Amygdala (tissue), 56 donors: ENCODE data around the gene JADE3.

Source experiments
- DNase-seq, 56 donors: peaks; one replicate each; lab custom pipeline; 2025; lab: John Stamatoyannopoulos, UW

The JADE3 gene

DNA sequence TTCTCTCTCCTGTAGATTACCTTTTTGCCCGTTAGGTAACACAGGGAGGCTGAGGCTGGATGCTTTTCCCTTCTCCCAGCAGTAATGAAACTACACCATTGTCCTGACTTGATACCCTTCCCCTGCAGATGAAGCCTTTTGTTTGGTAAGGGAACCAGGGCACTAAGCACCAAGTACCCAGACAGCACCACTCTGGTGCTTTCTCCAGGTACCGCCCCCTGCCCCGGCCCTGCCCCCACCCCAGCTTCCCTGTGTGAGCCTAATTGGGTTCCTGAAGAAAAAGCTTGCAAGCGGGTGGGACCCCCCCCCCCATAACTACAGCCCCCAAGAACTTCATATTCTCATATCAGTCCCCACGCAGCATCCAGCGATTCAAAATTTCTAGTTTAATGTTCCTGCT is 79.8 kb downstream of the JADE3 start:
- DNase-seq: no peak

DNA sequence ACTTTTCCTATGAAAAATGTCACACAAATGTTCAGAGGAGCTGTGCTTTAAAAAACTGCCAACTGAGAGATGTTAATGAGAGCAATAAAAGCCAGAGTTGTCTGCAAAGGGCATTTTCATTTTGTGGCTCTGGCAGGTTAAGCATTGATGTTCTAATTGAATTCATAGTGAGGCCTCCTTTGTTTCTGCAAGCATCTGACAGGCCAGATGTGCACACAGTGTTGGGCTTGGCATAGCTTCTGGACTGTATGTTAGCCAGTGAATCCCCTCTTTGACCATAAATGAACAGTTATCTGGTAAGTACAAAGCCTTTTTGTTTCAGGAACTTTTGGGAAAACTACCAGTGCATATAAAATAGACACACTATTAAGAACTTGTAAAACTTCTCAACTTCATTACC is 81.9 kb downstream of the JADE3 start:
- peak in 38 of 56 donors; percentile 0 to 75 (median 14) for DNase-seq

DNA sequence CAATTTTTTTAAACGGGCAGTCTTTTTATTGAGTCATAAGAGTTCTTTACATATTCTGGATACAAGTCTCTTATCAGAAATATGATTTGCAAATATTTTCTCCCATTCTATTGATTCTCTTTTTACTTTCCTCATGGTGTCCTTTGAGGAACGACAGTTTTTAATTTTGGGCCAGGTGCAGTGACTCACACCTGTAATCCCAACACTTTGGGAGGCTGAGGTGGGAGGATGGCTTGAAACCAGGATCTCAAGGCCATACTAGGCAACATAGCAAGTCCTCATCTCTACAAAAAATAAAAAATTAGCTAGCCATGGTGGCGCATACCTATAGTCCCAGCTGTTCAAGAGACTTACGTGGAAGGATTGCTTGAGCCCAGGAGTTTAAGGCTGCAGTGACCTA is 99.9 kb downstream of the JADE3 start:
- DNase-seq: no peak

DNA sequence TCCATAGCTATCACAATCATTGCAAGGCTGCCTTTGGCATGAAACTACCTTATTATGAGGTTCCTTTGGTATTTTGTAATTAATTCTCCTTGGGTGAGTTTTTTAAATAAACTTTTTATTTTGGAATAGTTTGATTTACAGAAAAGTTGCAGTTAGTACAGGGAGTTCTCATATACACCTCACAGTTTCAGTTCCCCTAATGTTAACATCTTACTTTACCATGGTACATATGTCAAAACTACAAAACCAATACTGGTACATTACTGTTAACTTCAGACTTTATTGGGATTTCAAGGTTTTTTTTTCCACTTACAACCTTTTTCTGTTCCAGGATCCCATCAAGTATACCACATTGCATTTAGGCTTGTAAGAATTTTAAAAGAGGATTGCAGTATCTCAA is 114.0 kb downstream of the JADE3 start:
- no peak for DNase-seq

DNA sequence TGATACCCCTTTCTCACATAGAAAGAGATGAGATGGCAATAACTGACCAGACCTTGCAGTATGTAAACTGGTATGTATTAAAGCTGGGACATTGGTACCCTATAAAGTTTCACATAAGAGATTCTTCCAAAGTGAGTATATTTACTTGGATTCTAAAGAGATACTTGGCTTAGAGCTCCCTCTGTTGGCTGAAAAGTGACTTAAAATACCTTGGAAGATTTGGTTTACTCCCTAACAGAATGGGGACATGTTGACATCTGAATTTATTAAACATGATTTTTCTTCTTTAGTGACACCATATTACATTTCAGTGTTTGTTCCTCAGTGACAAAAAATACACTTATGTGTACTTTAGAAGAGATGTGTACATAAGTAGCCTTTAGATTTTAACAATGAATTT is 118.1 kb downstream of the JADE3 start:
- DNase-seq: peak in 3 of 56 donors; percentile 3 to 49 (median 4)

DNA sequence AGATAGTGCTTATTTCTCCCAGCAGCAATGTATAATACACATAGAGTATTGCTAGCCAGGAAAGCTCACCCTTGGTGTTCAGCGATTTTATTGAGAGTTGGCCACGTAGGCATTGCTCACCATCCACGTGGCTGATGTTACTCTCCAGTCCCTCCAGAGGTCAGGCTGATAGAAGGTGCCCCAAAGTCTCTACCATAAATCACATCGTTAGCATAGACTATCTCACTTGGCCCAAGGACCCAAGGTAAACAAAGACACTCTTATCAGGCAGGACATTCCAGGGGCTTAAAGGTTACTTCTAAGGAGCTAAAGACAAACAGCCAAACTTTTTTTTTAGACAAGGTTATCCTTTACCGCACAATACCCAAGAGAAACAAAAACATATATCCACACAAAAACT is 135.8 kb downstream of the JADE3 start:
- DNase-seq: no peak

DNA sequence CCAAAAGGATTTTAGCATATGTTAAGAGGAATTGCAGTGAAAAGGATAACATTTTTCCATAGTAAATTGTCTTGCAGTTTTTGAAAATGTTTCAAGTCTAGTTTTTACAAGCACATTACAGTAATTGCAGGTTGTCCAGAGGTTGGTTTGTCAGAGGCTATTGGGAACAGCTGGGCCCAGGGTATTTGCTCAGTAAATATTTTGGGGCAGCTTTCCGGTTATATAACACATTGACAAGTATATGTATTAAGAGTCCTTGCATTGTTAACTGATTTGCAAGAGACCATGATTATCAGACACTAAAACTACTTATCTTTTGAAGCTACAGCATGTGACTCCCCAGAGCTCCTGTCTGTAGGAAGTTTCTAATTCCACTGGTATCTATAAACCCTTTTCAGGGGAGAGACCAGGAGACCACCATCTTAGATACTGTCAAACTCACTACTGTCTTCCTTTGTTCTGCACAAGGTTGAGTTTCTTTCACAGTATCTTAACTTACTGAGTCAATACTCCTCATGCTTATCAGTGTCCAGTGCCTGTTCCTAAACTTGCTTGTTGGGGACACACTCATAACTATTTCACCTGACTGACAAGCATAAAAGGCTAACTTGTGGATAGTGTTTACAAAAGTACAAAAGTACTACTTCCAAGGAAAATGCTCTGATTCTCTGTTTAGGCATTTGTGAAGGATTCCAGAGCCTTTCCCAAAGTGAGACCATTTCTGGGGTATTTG is 147.1 kb downstream of the JADE3 start:
- DNase-seq: no peak

DNA sequence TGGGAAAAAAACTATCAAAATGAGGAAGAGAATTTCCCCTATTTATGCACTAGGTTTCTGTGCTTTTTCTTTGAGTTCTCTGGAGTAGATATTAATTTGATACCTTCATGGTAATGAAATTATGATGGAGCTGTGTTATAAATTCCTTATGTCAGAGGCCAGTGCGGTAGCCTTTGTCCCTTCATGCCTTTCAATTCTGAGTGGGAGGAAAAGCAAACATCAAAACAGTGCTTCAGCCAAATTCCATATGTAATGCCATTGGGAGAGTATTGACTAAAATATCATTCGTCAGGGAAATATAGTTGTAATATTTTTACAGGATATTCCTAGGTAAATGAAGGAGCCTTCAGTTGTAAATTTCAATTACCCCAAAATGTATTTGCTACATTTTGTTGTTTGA is 148.5 kb downstream of the JADE3 start:
- DNase-seq: no peak

DNA sequence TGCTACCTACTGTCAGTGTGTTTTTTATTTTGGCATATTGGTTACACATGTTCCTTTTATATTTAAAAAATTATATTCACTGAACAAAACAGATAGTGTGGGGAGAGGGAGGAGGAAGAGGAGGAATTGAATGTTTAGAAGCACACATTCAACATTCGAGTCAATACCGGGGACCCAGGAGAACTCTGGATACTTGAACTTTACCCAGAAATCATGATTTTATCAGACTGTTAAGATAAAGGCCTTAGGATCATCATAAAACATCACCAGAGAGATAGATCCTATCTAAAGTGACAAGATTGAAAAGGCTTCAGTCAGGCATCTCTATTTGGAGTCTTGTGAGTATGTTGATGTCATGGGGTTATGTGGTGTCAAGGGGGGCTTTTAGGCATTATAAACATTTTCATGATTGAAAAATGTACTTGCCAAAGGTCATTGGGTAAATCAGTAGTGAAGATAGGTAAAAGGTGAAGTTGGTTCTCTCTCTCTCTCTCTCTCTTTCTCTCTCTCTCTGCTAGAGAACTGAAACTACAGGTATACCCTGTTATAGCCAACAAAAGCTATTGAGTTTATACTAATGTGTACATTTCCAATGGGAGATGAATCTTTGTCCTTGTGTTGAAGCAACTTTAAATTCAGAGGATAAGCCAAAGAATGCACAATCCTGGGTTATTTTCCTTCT is 149.2 kb downstream of the JADE3 start:
- no peak for DNase-seq

DNA sequence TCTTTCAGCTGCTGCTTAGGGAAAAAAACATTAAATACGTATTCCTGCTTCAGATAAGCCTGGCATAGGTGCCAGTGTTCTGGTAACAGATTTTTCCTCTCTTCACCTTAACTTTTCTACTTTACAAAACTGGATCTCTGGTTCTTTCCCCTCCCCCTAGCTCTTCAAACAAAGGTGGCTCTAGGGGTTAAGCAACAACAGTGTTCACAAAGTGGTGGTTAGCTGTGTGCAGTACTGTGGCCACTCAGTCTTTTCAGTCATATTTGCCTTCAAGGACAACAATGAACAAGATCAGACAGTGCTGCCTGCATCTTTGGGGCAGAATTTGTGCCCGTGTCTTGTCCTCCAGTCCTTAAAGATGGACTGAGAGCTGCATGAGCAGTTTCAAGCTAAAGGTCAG is 151.0 kb downstream of the JADE3 start:
- no peak for DNase-seq

DNA sequence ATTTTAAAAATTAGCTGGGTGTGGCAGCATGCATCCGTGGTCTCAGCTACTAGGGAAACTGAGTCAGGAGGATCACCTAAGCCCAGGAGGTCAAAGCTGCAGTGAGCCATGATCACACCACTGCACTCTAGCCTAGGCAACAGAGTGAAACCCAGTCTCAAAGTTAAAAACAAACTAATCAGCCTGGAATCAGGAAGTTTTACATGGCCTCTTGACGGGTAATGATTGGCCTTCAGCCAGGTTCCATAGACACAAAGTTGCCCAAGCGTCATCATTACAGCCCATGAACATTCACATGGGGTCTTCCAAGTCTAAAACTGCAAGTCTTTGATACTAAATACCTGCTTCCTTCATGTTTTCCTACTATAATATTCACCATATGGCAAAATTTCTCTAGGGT is 156.0 kb downstream of the JADE3 start:
- no peak for DNase-seq

DNA sequence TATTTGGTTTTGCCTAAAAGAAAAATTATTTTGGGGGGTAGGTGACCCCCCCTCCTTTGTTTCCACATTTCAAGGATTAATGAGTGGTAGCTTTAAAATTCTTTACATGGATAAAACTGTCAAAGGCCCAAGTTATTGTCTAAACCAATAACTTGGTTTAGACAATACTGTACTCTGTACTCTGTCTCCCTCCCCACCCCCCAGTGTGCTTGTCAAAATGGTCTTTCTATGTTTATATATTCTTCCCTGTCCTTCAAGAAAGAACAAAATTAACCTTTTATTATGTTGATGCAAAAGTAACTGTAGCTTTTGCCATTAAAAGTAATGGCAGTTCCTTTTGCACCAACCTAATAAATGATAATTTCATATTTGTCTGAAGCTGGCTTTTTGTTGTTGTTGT is 156.5 kb downstream of the JADE3 start:
- DNase-seq: no peak

DNA sequence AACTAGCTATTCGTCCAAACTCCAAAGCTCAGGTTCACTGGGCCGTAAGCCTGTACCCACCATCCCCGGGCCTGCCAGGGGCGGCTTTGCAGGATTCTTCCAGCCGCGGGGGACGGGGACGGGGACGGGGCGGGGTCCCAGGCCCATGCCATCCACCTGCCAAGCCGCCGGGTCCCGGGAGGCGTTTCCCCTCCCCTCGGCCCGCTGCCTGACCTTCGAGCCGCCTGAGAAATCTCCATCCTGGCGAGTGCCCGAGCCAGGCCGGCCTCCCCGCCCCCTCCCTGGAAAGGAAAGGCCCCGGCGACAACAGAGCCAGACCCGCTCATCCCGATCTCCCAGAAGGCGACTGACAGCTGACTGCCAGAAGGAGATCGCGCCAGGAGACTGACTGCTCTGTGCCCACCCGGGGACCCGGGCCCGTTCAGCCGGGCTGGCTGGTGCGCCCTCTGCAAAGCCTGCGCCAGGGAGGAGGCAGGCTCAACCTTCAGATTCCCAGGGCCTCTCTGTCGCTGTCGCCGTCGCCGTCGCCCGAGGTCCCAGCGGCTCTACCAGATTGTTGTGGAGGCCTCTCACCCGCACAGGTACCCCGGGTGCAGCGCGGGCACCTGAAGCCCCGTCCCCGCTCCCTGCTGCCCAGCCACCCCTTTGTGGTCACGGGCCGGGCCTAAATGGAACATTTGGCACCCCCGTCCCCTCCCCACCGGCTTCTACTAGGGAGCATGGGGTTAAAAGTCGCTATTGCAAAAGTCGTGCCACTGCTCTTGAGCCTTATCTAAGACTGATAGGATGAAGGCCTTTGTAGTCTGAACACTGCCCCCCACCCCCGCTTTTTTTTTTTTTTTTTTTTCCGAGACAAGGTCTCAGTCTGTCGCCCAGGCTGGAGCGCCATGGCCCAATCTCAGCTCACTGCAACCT is 166.2 kb downstream of the JADE3 start, which contains the start of gene RGN:
TSS of gene RGN (plus strand) at position 315 of the 915 bp plus-strand sequence. CDS start 2,702 bp downstream, outside the sequence.
- peak in 27 of 56 donors; percentile 0 to 32 (median 6) for DNase-seq

DNA sequence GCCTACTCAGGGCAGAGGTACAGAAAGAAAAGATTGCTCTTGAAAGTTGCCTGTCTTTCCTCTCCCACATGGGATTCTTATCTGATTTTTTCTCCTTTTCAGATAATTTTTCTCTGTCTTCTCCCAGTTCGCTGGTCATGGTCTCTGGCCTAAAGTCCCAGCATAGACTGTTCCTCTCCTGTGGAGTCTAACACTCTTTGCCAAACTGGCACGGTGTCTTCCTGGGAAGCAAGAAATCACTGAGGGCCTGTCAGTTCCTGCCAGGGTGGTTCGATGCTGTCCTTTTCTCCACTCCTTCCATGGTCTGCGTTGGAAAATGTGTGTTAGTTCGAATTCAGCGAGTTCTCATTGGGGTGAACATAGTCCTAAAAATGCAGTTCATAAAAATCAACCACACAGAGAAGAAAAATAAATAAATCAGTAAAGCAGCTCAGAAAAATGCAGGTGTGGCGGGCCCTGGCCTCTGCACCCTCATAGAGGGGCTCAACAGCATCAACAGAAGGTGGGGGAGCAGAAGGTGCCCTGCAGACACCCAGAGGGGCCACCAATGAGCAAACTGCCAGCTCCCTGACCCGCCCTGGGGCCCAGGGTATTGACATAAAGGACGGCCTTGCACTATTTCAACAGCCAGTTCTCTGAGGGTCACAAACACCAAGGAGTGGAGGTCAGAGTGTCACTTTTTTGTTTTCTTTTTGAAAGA is 168.1 kb downstream of the JADE3 start:
- no peak for DNase-seq

DNA sequence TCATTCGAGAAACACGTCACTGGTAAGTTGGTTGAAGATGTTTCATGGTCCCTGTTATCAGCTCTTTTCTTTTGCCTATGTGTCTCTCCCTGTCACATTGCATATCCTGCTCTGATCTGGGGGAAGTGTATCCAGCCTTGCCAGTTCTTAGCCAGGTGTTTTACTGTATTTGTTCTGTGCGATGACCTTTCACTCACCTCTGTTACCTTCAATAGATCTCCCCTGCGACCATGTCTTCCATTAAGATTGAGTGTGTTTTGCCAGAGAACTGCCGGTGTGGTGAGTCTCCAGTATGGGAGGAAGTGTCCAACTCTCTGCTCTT is 168.7 kb downstream of the JADE3 start:
- DNase-seq: no peak

DNA sequence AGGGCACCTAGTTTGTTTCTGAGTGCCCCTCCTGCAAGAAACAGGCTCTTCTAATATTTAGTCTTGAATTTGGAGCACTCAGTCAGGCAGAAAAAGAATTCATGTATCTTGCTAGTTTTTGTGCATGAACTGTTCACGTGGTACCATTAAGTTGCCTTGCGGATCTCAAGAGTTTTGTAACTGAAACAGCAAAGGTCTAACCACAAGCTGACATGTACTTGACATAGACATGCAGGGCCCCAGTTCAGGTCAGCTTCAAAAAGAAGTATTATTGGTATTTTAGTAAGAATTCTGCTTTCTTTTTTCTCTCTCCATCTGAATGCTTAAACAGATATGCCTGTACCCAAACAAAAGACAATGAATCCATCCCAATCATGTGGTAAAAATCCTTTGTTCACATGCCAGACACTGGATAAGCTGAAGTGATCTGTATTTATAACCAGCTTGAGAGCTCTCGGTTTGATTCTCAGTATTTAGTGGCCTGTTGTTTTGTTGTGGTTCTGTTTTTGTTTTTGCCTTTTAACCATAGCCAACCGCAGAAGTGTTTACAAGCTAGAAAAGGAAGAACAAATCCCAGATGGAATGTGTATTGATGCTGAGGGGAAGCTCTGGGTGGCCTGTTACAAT is 179.0 kb downstream of the JADE3 start:
- peak in 1 of 56 donors; percentile 1 for DNase-seq

DNA sequence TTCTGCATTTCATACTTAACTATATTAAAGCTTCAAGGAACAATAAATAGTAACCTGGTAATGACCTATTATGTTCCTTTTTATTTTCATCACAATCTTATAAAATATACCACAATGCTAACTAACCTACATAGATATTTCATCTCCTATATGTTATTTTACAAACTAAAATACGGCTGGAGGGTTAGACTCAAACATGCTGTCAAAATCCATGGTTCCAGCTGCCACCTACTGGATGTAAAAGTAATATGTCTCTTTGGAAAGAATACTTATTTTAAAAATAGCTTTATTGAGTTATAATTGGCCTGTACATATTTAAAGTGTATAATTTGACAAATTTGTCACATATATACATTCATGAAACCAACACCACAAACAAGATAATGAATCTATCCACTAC is 181.0 kb downstream of the JADE3 start:
- DNase-seq: peak in 2 of 56 donors; percentile 1 to 5

DNA sequence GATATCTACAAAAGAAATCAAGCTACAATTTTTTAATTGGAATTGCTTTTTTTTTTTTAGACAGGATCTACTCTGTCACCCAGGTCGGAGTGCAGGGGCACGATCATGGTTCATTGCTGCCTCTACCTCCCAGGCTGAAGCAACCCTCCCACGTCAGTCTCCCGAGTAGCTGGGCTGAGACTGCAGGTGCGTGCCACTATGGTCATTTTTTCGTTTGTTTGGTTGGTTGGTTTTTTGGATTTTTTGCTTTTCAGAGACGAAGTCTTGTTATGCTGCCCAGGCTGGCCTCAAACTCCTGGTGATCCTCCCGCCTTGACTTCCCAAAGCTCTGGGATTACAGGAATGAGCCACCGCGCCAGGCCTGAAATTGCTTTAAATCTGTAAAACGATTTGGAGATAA is 181.6 kb downstream of the JADE3 start:
- no peak for DNase-seq

DNA sequence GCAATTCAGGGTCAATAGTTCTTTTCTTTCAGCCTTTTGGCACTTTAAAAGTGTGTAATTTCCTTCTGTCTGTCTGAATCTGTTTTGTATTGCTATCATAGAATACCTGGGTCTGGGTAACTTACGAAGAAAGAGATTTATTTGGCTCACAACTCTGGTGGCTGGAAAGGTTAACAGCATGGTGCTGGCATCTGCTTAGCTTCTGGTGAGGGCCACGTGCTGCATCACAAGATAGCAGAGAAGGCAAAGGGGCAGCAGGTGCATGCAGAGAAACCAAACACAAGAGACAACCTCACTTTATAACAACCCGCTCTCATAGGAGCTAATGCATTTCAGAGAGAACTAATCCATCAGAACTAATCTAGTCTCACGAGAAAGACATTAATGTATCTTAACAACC is 184.8 kb downstream of the JADE3 start:
- no peak for DNase-seq
